DOHH2 (cell line): Measurements from ENCODE around the gene KCNG2.

ENCODE experiments used
- H3F3A ChIP-seq: fragments of 200-600 bp; sonication (generic), shearing (Covaris generic); 2 replicates; pipeline ENCODE4 v1.6.0; 2016; ENCODE audit warnings: antibody characterized with exemption, mild to moderate bottlenecking; ENCODE audit not compliant: control insufficient read depth, insufficient read depth
- H3K27ac ChIP-seq: fragments of 200-600 bp; sonication (generic); 2 replicates; pipeline ENCODE4 v1.5.1; 2014; ENCODE audit warnings: low read depth, mild to moderate bottlenecking, low read length, moderate library complexity
- H3K27me3 ChIP-seq: fragments of 200-600 bp; sonication (generic); 2 replicates; pipeline ENCODE4 v1.6.1; 2014; ENCODE audit warnings: mild to moderate bottlenecking, low read length, mixed read lengths; ENCODE audit not compliant: control insufficient read depth
- H3K36me3 ChIP-seq: fragments of 200-600 bp; sonication (generic); 2 replicates; pipeline ENCODE4 v1.6.1; 2014; ENCODE audit warnings: mild to moderate bottlenecking, low read length, moderate library complexity, mixed read lengths; ENCODE audit not compliant: control insufficient read depth
- H3K4me1 ChIP-seq: fragments of 200-600 bp; sonication (generic); 2 replicates; pipeline ENCODE4 v1.6.1; 2014; ENCODE audit warnings: mild to moderate bottlenecking, low read length, mixed read lengths; ENCODE audit not compliant: control insufficient read depth
- H3K4me2 ChIP-seq: fragments of 200-600 bp; sonication (generic); 2 replicates; pipeline ENCODE4 v1.6.0; 2014; ENCODE audit warnings: mild to moderate bottlenecking, low read length, moderate library complexity
- H3K4me3 ChIP-seq: fragments of 200-600 bp; sonication (generic); 2 replicates; pipeline ENCODE4 v1.5.1; 2014; ENCODE audit warnings: mild to moderate bottlenecking, low read length, mixed read lengths
- H3K79me2 ChIP-seq: fragments of 200-600 bp; sonication (generic); 2 replicates; pipeline ENCODE4 v1.6.1; 2014; ENCODE audit warnings: mild to moderate bottlenecking, low read length, mixed read lengths; ENCODE audit not compliant: control insufficient read depth
- H3K9me2 ChIP-seq: fragments of 200-600 bp; sonication (generic); replicated peaks from 2 replicates; pipeline ENCODE4 v1.6.1; 2014; ENCODE audit warnings: mild to moderate bottlenecking, low read length, mixed read lengths; ENCODE audit not compliant: control insufficient read depth
- H3K9me3 ChIP-seq: fragments of 200-600 bp; sonication (generic); 2 replicates; pipeline ENCODE4 v1.6.1; 2014; ENCODE audit warnings: antibody characterized with exemption, low read length, mixed read lengths; ENCODE audit not compliant: control insufficient read depth, insufficient read depth
- H4K20me1 ChIP-seq: fragments of 200-600 bp; sonication (generic); 2 replicates; pipeline ENCODE4 v1.6.0; 2014; ENCODE audit warnings: low read depth, mild to moderate bottlenecking, antibody characterized with exemption, low read length, moderate library complexity; ENCODE audit not compliant: control insufficient read depth, insufficient read depth
- EZH2phosphoT487 ChIP-seq: fragments of 200-600 bp; sonication (generic); IDR thresholded peaks from 2 replicates; pipeline ENCODE4 v1.6.1; 2017; ENCODE audit warnings: borderline replicate concordance, mild to moderate bottlenecking, antibody characterized with exemption, low read length, moderate library complexity, mixed read lengths
- TF ChIP-seq, protein P1 (sequence below): fragments of 200-600 bp; sonication (generic); IDR thresholded peaks from one replicate; pipeline ENCODE4 v1.5.1; 2014; ENCODE audit warnings: antibody characterized with exemption, mild to moderate bottlenecking, low read depth, low read length; ENCODE audit not compliant: poor library complexity, severe bottlenecking

KCNG2 gene

DNA sequence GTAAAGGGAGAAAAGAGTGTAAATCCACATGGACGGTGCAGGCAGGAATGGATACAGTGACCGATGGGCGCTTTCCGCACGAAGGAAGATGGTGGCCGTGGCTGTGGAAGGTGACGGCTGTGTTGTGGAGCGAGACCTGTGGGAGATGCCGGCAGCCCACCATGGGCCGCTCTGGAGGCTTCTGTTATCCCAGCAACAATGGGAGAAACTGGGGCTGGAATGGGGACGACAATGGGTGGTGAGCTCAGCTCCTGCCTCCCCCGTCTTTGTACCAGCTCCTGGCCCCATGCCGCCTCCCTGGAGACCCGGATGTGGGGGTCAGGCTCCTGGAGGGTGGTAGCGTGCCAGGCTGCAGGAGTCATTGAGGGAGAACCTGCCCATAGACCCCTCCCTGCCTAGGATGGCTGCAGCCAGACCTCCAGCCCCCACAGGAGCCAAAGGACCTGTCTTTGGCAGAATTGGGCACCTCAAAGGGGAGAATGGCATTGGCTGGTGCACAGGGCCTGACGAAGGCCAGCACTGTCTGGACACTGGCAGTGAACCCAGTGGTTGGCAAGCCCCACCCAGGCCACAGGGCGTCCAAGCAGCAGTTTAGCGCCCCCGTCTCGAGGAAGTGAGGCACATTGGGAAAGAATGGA lies 81.1 kb downstream of the KCNG2 start:
- H3K79me2 ChIP-seq = no peaks in the 10 kb centered on the region
- no peaks in the 10 kb centered on the region for H3F3A ChIP-seq
- H3K9me2 ChIP-seq = no peaks in the 10 kb centered on the region
- H4K20me1 ChIP-seq = no peaks in the 10 kb centered on the region
- no peaks in the 10 kb centered on the region for H3K9me3 ChIP-seq
- no peaks in the 10 kb centered on the region for H3K36me3 ChIP-seq
- no peak overlapping the region for H3K27ac ChIP-seq
- H3K4me2 ChIP-seq = no peak overlapping the region
- no peaks in the 10 kb centered on the region for H3K4me1 ChIP-seq
- TF ChIP-seq, protein P1, sequence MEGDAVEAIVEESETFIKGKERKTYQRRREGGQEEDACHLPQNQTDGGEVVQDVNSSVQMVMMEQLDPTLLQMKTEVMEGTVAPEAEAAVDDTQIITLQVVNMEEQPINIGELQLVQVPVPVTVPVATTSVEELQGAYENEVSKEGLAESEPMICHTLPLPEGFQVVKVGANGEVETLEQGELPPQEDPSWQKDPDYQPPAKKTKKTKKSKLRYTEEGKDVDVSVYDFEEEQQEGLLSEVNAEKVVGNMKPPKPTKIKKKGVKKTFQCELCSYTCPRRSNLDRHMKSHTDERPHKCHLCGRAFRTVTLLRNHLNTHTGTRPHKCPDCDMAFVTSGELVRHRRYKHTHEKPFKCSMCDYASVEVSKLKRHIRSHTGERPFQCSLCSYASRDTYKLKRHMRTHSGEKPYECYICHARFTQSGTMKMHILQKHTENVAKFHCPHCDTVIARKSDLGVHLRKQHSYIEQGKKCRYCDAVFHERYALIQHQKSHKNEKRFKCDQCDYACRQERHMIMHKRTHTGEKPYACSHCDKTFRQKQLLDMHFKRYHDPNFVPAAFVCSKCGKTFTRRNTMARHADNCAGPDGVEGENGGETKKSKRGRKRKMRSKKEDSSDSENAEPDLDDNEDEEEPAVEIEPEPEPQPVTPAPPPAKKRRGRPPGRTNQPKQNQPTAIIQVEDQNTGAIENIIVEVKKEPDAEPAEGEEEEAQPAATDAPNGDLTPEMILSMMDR = no peak
- no peak for TF ChIP-seq EZH2phosphoT487
- no peak overlapping the region for H3K4me3 ChIP-seq
- no peaks in the 10 kb centered on the region for H3K27me3 ChIP-seq

GRCh38 chr18:79879566-79879965 lies 81.8 kb downstream of the KCNG2 start:
- no peaks in the 10 kb centered on the region for H3K9me2 ChIP-seq
- H3K79me2 ChIP-seq = no peaks in the 10 kb centered on the region
- H3K4me1 ChIP-seq = no peaks in the 10 kb centered on the region
- no peak overlapping the region for H3K27ac ChIP-seq
- no peak overlapping the region for H3K4me3 ChIP-seq
- no peaks in the 10 kb centered on the region for H3K27me3 ChIP-seq
- no peaks in the 10 kb centered on the region for H4K20me1 ChIP-seq
- H3K9me3 ChIP-seq = peaks cover 3% of the 10 kb centered on the region; the same call in 1 of the 2 replicates
- no peaks in the 10 kb centered on the region for H3F3A ChIP-seq
- TF ChIP-seq EZH2phosphoT487 = no peak
- TF ChIP-seq, protein P1 = no peak
- H3K36me3 ChIP-seq = no peaks in the 10 kb centered on the region
- no peak overlapping the region for H3K4me2 ChIP-seq

GRCh38 chr18:79881695-79882094 lies 84.0 kb downstream of the KCNG2 start:
- H3K4me2 ChIP-seq = no peak overlapping the region
- no peaks in the 10 kb centered on the region for H3K4me1 ChIP-seq
- TF ChIP-seq EZH2phosphoT487 = no peak
- no peaks in the 10 kb centered on the region for H3F3A ChIP-seq
- H3K9me3 ChIP-seq = peaks cover 7% of the 10 kb centered on the region; the same call in 1 of the 2 replicates
- H3K36me3 ChIP-seq = no peaks in the 10 kb centered on the region
- H3K9me2 ChIP-seq = no peaks in the 10 kb centered on the region
- no peaks in the 10 kb centered on the region for H4K20me1 ChIP-seq
- H3K4me3 ChIP-seq = no peak overlapping the region
- H3K79me2 ChIP-seq = no peaks in the 10 kb centered on the region
- no peak overlapping the region for H3K27ac ChIP-seq
- no peaks in the 10 kb centered on the region for H3K27me3 ChIP-seq

DNA sequence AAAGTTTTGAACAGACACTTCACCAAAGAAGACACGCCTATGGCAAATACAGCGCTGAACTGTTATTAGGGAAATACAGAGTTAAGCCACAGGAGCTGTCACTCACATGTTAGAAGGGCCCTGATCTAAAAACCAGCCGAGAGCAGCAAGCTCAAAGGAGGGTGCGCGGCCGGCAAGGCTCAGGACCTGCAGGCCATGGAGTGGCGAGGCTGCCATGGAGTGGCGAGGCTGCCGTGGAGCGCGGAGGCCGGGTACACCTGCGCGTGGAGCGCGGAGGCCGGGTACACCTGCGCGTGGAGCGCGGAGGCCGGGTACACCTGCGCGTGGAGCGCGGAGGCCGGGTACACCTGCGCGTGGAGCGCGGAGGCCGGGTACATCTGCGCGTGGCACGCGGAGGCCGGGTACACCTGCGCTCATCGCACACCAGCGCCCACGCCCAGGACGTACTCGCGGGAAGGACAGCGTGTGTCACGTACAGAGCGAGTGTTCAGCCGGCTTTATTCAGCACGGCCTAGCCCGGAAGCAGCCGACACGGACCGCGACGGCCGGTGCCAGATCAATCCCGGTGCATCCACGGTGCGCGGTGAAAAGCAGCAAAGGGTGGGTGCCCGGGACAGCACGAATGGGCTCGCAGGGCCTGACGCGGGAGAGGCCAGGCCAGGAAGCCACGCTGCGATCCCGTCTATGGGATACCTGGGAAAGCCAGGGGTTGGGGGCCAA lies 84.9 kb downstream of the KCNG2 start:
- Histone ChIP-seq H3F3A (no peaks in the 10 kb centered on the region), H3K79me2 (no peaks in the 10 kb centered on the region)

More for the DNA sequence above, 84.9 kb downstream of the KCNG2 start:
- Histone ChIP-seq H3K4me1 (no peaks in the 10 kb centered on the region), H3K4me3 (no peak overlapping the region), H3K4me2 (no peak overlapping the region), H3K9me3 (peaks cover 13% of the 10 kb centered on the region; the same call in 1 of the 2 replicates), H3K27ac (no peak overlapping the region), H3K27me3 (no peaks in the 10 kb centered on the region), H4K20me1 (no peaks in the 10 kb centered on the region), H3K9me2 (no peaks in the 10 kb centered on the region), H3K36me3 (no peaks in the 10 kb centered on the region)
- TF ChIP-seq, protein P1 = no peak
- no peak for TF ChIP-seq EZH2phosphoT487
